GM23338 (cell line): ENCODE data around the gene ARHGEF38. TPM values are rescaled to one million over a fixed set of nuclear protein-coding genes. Genes with fewer than 3 reads are reported as not detected.

ENCODE experiments used
- ATAC-seq: fragments of 200-7000 bp; cut with Tn5 transposase; 3 replicates; pipeline ENCODE4 v1.9.1; 2020
- DNase-seq: peaks from one replicate; pipeline ENCODE4 v3.0.0-alpha.2; 2015; ENCODE audit warnings: low spot score
- H2AFZ ChIP-seq: fragments of 200-600 bp; sonication (generic); 2 replicates; pipeline ENCODE4 v1.8.0; 2016; ENCODE audit warnings: antibody characterized with exemption, mild to moderate bottlenecking, moderate library complexity
- H3F3A ChIP-seq: fragments of 200-600 bp; sonication (generic); replicated peaks from 2 replicates; pipeline ENCODE4 v1.8.0; 2017; ENCODE audit warnings: antibody characterized with exemption, mixed run types, low read depth
- H3K27ac ChIP-seq: fragments of 200-600 bp; sonication (generic); 2 replicates; pipeline ENCODE4 v1.6.1; 2016; ENCODE audit warnings: low read depth
- H3K27me3 ChIP-seq: fragments of 200-600 bp; sonication (generic); 2 replicates; pipeline ENCODE4 v1.8.0; 2016; ENCODE audit warnings: mild to moderate bottlenecking, mixed run types, moderate library complexity; ENCODE audit not compliant: insufficient read depth
- H3K36me3 ChIP-seq: fragments of 200-600 bp; sonication (generic); 2 replicates; pipeline ENCODE4 v1.8.0; 2016; ENCODE audit warnings: mild to moderate bottlenecking; ENCODE audit not compliant: insufficient read depth
- H3K4me1 ChIP-seq: fragments of 200-600 bp; sonication (generic); 2 replicates; pipeline ENCODE4 v1.8.0; 2016; ENCODE audit warnings: mild to moderate bottlenecking, moderate library complexity; ENCODE audit not compliant: insufficient read depth
- H3K4me2 ChIP-seq: fragments of 200-600 bp; sonication (generic); 2 replicates; pipeline ENCODE4 v1.7.1; 2017; ENCODE audit warnings: mixed run types
- H3K4me3 ChIP-seq: fragments of 200-600 bp; sonication (generic); 2 replicates; pipeline ENCODE4 v1.6.1; 2016; ENCODE audit warnings: mixed run types
- H3K79me2 ChIP-seq: fragments of 200-600 bp; sonication (generic); replicated peaks from 2 replicates; pipeline ENCODE4 v1.8.0; 2017; ENCODE audit warnings: mild to moderate bottlenecking; ENCODE audit not compliant: insufficient read depth
- H3K9me2 ChIP-seq: fragments of 200-600 bp; sonication (generic); 2 replicates; pipeline ENCODE4 v1.8.0; 2017; ENCODE audit not compliant: insufficient read depth
- H4K20me1 ChIP-seq: fragments of 200-600 bp; sonication (generic); replicated peaks from 2 replicates; pipeline ENCODE4 v1.8.0; 2017; ENCODE audit warnings: mild to moderate bottlenecking; ENCODE audit not compliant: insufficient read depth
- H3K27ac Mint-ChIP-seq: 2 replicates; pipeline ENCODE4 v1.8.0; 2020; ENCODE audit warnings: inconsistent platforms, mild to moderate bottlenecking, moderate library complexity, mixed read lengths
- H3K27me3 Mint-ChIP-seq: 3 replicates; pipeline ENCODE4 v1.8.0; 2022; ENCODE audit warnings: low read depth, mild to moderate bottlenecking, moderate library complexity, mixed read lengths, inconsistent platforms; ENCODE audit not compliant: insufficient read depth, poor library complexity
- H3K36me3 Mint-ChIP-seq: 3 replicates; pipeline ENCODE4 v1.8.0; 2021; ENCODE audit warnings: low read depth, mild to moderate bottlenecking, inconsistent platforms, moderate library complexity, mixed read lengths
- H3K4me1 Mint-ChIP-seq: 3 replicates; pipeline ENCODE4 v1.8.0; 2020; ENCODE audit warnings: mild to moderate bottlenecking, inconsistent platforms, mixed read lengths
- H3K4me3 Mint-ChIP-seq: 3 replicates; pipeline ENCODE4 v1.8.0; 2021; ENCODE audit warnings: moderate library complexity, mild to moderate bottlenecking, inconsistent platforms, mixed read lengths
- H3K9me3 Mint-ChIP-seq: 3 replicates; pipeline ENCODE4 v1.8.0; 2020; ENCODE audit warnings: moderate library complexity, mild to moderate bottlenecking, inconsistent platforms, mixed read lengths
- CREB1 ChIP-seq: fragments of 250-450 bp; sonication (Bioruptor Pico); IDR thresholded peaks from 2 replicates; pipeline ENCODE4 v1.5.0; 2020; ENCODE audit warnings: low read depth, mild to moderate bottlenecking, moderate library complexity
- EZH2 ChIP-seq: fragments of 200-600 bp; sonication (generic); IDR thresholded peaks from one replicate; pipeline ENCODE4 v1.8.0; 2017; ENCODE audit warnings: antibody characterized with exemption, mild to moderate bottlenecking, low read depth; ENCODE audit not compliant: unreplicated experiment
- EZH2phosphoT487 ChIP-seq: fragments of 200-600 bp; sonication (generic); IDR thresholded peaks from one replicate; pipeline ENCODE4 v1.8.1; 2018; ENCODE audit warnings: antibody characterized with exemption; ENCODE audit not compliant: unreplicated experiment
- JUNB ChIP-seq: IDR thresholded peaks from one replicate; pipeline ENCODE4 v1.6.1; 2016; ENCODE audit warnings: antibody characterized with exemption; ENCODE audit not compliant: unreplicated experiment
- NANOG ChIP-seq: IDR thresholded peaks from 2 replicates; pipeline ENCODE4 v1.6.1; 2016; ENCODE audit warnings: antibody characterized with exemption, borderline replicate concordance
- POLR2AphosphoS5 ChIP-seq: IDR thresholded peaks from 2 replicates; pipeline ENCODE4 v1.6.1; 2016; ENCODE audit warnings: antibody characterized with exemption, low read depth
- STAT1 ChIP-seq: IDR thresholded peaks from one replicate; pipeline ENCODE4 v1.6.1; 2016; ENCODE audit warnings: antibody characterized with exemption; ENCODE audit not compliant: unreplicated experiment
- ZNF114 ChIP-seq: fragments of 250-450 bp; sonication (Bioruptor Pico); IDR thresholded peaks from 2 replicates; pipeline ENCODE4 v1.5.0; 2020; ENCODE audit warnings: mild to moderate bottlenecking, moderate library complexity
- ZNF331 ChIP-seq: fragments of 250-450 bp; sonication (Bioruptor Pico); IDR thresholded peaks from 2 replicates; pipeline ENCODE4 v1.5.0; 2020; ENCODE audit warnings: low read depth, mild to moderate bottlenecking, moderate library complexity
- polyA plus RNA-seq: library from polyadenylated mRNA; unstranded; fragments of >200 nt; fragmentation: Nextera tagmentation; extraction: Ambion mirVana; gene quantifications from 2 replicates; pipeline ENCODE4 v1.2.1, GENCODE V29; 2016
- total RNA-seq: library from RNA; depleted of rRNA; stranded (reverse); fragments of >200 nt; shearing (Covaris generic); gene quantifications from 2 replicates; pipeline ENCODE4 v1.2.3, GENCODE V29; 2014
- TF ChIP-seq, protein P1 (sequence below): IDR thresholded peaks from 2 replicates; pipeline ENCODE4 v1.6.1; 2016; ENCODE audit warnings: antibody characterized with exemption
- TF ChIP-seq, protein P2 (sequence below): fragments of 250-450 bp; sonication (Bioruptor Pico); IDR thresholded peaks from 2 replicates; pipeline ENCODE4 v1.5.0; 2020; ENCODE audit warnings: mild to moderate bottlenecking, moderate library complexity

Gene ARHGEF38
- total and polyA plus RNA-seq, 2 experiments from 2014 or later: 0.58 TPM; not detected in 1

DNA sequence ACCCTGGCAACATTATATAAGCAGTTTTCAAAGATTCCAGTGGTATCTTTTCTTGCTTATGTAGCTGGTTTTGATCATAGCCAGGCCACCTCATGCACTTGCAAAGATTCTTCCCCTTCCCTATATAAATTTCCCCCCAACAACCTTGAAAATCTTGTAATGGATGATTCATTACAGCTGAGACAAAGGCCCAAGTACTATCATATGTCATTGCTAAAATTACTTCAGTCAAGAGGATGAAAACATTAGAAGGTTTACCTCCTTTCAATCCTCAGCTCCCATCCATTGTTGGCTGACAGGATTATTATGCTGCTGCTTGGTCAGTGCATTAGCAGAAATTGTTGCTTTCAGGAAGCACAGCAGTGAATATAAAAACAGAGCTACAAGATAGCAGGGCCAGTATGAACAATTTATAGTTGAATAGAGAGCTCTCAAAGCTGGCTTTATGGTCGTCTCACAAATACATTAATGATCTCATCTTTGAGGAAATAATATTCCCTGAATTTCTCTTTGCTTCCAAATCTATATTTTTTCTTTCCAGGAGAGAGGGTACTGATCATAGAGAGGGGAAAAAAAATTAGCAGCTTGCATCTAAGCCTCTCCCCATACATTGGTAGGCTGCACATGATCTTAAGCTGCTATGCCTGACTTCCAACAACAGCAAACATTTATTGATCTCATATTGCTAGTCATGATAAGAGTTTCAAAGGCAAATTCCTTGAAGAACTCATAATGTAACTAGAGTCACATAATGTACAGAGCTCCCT, 7.7 kb upstream of the ARHGEF38 start:
- no peak overlapping the region for H2AFZ ChIP-seq
- no peaks in the 10 kb centered on the region; the same call in none of the 2 replicates for H4K20me1 ChIP-seq
- no peaks in the 10 kb centered on the region for H3F3A ChIP-seq
- ATAC-seq (no peak), DNase-seq (no peak)
- no peak overlapping the region for H3K4me3 ChIP-seq
- Mint-ChIP-seq H3K9me3 (no peaks in the 10 kb centered on the region; the same call in 2 of the 3 replicates), H3K4me1 (no peaks in the 10 kb centered on the region), H3K27me3 (peaks cover 19% of the 10 kb centered on the region), H3K27ac (no peak overlapping the region), H3K4me3 (no peak overlapping the region), H3K36me3 (no peaks in the 10 kb centered on the region)
- H3K9me2 ChIP-seq: no peaks in the 10 kb centered on the region
- no peaks in the 10 kb centered on the region for H3K79me2 ChIP-seq
- H3K36me3 ChIP-seq: no peaks in the 10 kb centered on the region
- peaks cover 80% of the 10 kb centered on the region for H3K27me3 ChIP-seq
- H3K4me1 ChIP-seq: no peaks in the 10 kb centered on the region
- no peak overlapping the region for H3K4me2 ChIP-seq
- TF ChIP-seq NANOG (no peak), POLR2AphosphoS5 (no peak), EZH2 (no peak), EZH2phosphoT487 (no peak), STAT1 (no peak), JUNB (no peak), CREB1 (no peak)
- TF ChIP-seq, protein P1, sequence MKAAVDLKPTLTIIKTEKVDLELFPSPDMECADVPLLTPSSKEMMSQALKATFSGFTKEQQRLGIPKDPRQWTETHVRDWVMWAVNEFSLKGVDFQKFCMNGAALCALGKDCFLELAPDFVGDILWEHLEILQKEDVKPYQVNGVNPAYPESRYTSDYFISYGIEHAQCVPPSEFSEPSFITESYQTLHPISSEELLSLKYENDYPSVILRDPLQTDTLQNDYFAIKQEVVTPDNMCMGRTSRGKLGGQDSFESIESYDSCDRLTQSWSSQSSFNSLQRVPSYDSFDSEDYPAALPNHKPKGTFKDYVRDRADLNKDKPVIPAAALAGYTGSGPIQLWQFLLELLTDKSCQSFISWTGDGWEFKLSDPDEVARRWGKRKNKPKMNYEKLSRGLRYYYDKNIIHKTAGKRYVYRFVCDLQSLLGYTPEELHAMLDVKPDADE: no peak
- H3K27ac ChIP-seq: no peak overlapping the region

GRCh38 chr4:105546086-105546485, 6.3 kb upstream of the ARHGEF38 start:
- H3K27ac Mint-ChIP-seq: no peak overlapping the region
- H3K4me1 Mint-ChIP-seq: no peaks in the 10 kb centered on the region
- ATAC-seq (no peak), DNase-seq (no peak)
- no peak overlapping the region for H2AFZ ChIP-seq
- H3K4me1 ChIP-seq: no peaks in the 10 kb centered on the region
- H3K4me3 ChIP-seq: no peak overlapping the region
- H3K27me3 ChIP-seq: peaks cover 94% of the 10 kb centered on the region
- H3K9me3 Mint-ChIP-seq: no peaks in the 10 kb centered on the region
- H3K27me3 Mint-ChIP-seq: peaks cover 25% of the 10 kb centered on the region
- H3K4me2 ChIP-seq: no peak overlapping the region
- H3K4me3 Mint-ChIP-seq: no peak overlapping the region
- H3K9me2 ChIP-seq: no peaks in the 10 kb centered on the region
- no peaks in the 10 kb centered on the region; the same call in none of the 2 replicates for H4K20me1 ChIP-seq
- H3F3A ChIP-seq: no peaks in the 10 kb centered on the region
- H3K27ac ChIP-seq: no peak overlapping the region
- no peaks in the 10 kb centered on the region for H3K36me3 Mint-ChIP-seq
- H3K36me3 ChIP-seq: no peaks in the 10 kb centered on the region
- no peaks in the 10 kb centered on the region for H3K79me2 ChIP-seq
- TF ChIP-seq EZH2: no peak
- TF ChIP-seq JUNB: no peak
- TF ChIP-seq STAT1: no peak
- no peak for TF ChIP-seq POLR2AphosphoS5
- TF ChIP-seq, protein P2, sequence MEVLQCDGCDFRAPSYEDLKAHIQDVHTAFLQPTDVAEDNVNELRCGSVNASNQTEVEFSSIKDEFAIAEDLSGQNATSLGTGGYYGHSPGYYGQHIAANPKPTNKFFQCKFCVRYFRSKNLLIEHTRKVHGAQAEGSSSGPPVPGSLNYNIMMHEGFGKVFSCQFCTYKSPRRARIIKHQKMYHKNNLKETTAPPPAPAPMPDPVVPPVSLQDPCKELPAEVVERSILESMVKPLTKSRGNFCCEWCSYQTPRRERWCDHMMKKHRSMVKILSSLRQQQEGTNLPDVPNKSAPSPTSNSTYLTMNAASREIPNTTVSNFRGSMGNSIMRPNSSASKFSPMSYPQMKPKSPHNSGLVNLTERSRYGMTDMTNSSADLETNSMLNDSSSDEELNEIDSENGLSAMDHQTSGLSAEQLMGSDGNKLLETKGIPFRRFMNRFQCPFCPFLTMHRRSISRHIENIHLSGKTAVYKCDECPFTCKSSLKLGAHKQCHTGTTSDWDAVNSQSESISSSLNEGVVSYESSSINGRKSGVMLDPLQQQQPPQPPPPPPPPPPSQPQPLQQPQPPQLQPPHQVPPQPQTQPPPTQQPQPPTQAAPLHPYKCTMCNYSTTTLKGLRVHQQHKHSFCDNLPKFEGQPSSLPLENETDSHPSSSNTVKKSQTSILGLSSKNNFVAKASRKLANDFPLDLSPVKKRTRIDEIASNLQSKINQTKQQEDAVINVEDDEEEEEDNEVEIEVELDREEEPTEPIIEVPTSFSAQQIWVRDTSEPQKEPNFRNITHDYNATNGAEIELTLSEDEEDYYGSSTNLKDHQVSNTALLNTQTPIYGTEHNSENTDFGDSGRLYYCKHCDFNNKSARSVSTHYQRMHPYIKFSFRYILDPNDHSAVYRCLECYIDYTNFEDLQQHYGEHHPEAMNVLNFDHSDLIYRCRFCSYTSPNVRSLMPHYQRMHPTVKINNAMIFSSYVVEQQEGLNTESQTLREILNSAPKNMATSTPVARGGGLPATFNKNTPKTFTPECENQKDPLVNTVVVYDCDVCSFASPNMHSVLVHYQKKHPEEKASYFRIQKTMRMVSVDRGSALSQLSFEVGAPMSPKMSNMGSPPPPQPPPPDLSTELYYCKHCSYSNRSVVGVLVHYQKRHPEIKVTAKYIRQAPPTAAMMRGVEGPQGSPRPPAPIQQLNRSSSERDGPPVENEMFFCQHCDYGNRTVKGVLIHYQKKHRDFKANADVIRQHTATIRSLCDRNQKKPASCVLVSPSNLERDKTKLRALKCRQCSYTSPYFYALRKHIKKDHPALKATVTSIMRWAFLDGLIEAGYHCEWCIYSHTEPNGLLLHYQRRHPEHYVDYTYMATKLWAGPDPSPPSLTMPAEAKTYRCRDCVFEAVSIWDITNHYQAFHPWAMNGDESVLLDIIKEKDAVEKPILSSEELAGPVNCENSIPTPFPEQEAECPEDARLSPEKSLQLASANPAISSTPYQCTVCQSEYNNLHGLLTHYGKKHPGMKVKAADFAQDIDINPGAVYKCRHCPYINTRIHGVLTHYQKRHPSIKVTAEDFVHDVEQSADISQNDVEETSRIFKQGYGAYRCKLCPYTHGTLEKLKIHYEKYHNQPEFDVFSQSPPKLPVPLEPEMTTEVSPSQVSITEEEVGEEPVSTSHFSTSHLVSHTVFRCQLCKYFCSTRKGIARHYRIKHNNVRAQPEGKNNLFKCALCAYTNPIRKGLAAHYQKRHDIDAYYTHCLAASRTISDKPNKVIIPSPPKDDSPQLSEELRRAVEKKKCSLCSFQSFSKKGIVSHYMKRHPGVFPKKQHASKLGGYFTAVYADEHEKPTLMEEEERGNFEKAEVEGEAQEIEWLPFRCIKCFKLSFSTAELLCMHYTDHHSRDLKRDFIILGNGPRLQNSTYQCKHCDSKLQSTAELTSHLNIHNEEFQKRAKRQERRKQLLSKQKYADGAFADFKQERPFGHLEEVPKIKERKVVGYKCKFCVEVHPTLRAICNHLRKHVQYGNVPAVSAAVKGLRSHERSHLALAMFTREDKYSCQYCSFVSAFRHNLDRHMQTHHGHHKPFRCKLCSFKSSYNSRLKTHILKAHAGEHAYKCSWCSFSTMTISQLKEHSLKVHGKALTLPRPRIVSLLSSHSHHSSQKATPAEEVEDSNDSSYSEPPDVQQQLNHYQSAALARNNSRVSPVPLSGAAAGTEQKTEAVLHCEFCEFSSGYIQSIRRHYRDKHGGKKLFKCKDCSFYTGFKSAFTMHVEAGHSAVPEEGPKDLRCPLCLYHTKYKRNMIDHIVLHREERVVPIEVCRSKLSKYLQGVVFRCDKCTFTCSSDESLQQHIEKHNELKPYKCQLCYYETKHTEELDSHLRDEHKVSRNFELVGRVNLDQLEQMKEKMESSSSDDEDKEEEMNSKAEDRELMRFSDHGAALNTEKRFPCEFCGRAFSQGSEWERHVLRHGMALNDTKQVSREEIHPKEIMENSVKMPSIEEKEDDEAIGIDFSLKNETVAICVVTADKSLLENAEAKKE (CRISPR knock-in tag): no peak
- no peak for TF ChIP-seq CREB1
- no peak for TF ChIP-seq ZNF114 (CRISPR knock-in tag)
- TF ChIP-seq ZNF331 (CRISPR knock-in tag): no peak
